Measurements from ENCODE around the gene INPP5D.

DNA sequence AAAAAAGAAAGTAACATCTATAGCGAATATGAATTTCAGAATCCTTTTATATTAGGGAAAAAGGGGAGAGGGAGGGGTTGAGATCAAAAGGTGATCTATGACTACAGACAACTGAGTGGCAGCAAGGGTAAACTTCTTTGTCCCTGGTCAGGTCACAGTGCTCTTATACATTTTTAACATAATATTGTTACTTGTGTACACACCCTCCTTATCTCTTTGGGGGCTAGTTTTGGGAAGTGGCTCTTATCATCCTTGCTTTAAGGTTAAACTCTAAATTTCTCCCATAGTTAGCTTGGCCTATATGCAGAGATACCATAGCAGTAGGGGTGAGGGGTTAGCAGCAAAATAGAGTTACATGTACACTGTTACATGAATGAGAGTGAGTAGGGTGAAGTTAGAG, 159.7 kb downstream of the INPP5D start:
- TF ChIP-seq TAF1 (IDR thresholded peaks at IDR 0.05; ENCODE audit: borderline replicate concordance, low read depth, low read length) = no peak
- no peak for TF ChIP-seq POLR2A (IDR thresholded peaks at IDR 0.05; ENCODE audit: low read depth, low read length)
- TF ChIP-seq POLR2AphosphoS5 (IDR thresholded peaks at IDR 0.05; ENCODE audit: low read depth, low read length) = no peak
